Measurements from ENCODE around the gene CD3E.

DNA sequence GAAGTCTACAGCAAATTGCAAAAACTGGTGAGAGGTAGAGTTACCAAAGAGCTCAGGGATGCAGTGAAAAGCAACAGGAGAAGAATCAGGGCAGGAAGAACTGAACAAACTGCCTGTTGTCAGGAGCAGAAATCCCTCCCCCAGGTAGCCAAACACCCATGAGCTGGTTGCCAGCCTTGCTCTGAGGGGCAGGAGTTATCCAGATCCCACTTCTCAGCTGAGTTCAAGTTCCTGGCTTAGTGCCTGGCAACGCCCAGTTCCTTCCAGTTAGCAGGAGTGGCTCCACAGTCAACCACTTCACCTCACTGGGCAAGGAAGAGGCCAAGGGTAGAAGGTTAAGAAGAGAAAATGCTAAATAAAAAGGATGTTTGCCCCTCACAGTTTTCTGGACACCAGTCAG is 38.6 kb upstream of the CD3E start:
- TF ChIP-seq, protein P1, sequence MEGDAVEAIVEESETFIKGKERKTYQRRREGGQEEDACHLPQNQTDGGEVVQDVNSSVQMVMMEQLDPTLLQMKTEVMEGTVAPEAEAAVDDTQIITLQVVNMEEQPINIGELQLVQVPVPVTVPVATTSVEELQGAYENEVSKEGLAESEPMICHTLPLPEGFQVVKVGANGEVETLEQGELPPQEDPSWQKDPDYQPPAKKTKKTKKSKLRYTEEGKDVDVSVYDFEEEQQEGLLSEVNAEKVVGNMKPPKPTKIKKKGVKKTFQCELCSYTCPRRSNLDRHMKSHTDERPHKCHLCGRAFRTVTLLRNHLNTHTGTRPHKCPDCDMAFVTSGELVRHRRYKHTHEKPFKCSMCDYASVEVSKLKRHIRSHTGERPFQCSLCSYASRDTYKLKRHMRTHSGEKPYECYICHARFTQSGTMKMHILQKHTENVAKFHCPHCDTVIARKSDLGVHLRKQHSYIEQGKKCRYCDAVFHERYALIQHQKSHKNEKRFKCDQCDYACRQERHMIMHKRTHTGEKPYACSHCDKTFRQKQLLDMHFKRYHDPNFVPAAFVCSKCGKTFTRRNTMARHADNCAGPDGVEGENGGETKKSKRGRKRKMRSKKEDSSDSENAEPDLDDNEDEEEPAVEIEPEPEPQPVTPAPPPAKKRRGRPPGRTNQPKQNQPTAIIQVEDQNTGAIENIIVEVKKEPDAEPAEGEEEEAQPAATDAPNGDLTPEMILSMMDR (IDR thresholded peaks at IDR 0.05), result no peak
- TF ChIP-seq POLR2A (IDR thresholded peaks at IDR 0.05), result peak in 1 of 4 donors; percentile 66

Data from upper lobe of left lung (tissue), 4 donors.